HEK293 (cell line): ENCODE data around the gene EMC9.

Experiments
- CTCF ChIA-PET: fragments of 350-600 bp; formaldehyde crosslinking; extraction: SDS; loops from one replicate; lab custom pipeline; 2021; ENCODE audit warnings: antibody characterized with exemption; lab: Yijun Ruan, JAX
- POLR2A ChIA-PET: fragments of 300-600 bp; formaldehyde crosslinking; extraction: SDS; loops from one replicate; lab custom pipeline; 2020; ENCODE audit warnings: antibody characterized with exemption, inconsistent platforms; lab: Yijun Ruan, JAX
- H3K27ac ChIP-seq: fragments of 200-500 bp; sonication (Bioruptor generic); 2 replicates; pipeline ENCODE4 v1.5.1; 2014; ENCODE audit warnings: low read depth, low read length, control low read depth, inconsistent platforms; ENCODE audit errors: extremely low read depth
- H3K36me3 ChIP-seq, 2 experiments: fragments of 200-500 bp in 1 of 2; sonication (Bioruptor generic) in 1 of 2; 1 replicate in 1 of 2; 2 replicates in 1 of 2; pipeline ENCODE4 v1.5.1; 2014 to 2017; ENCODE audit warnings: inconsistent platforms in 2 of 2, low read length in 2 of 2; ENCODE audit not compliant: control insufficient read depth in 2 of 2, insufficient read depth in 1 of 2
- H3K4me1 ChIP-seq: fragments of 200-500 bp; sonication (Bioruptor generic); 2 replicates; pipeline ENCODE4 v1.5.1; 2014; ENCODE audit warnings: mild to moderate bottlenecking, low read length, inconsistent platforms; ENCODE audit not compliant: control insufficient read depth, insufficient read depth
- H3K4me3 ChIP-seq: 2 replicates; pipeline ENCODE4 v1.5.1; 2011; ENCODE audit warnings: low read depth, mild to moderate bottlenecking, control low read depth, low read length, moderate library complexity
- H3K9me3 ChIP-seq: fragments of 200-500 bp; sonication (Bioruptor generic); 2 replicates; pipeline ENCODE4 v1.5.1; 2014; ENCODE audit warnings: low read depth, low read length, inconsistent platforms; ENCODE audit not compliant: control insufficient read depth, insufficient read depth
- BCL11A ChIP-seq: fragments of 450-650 bp; formaldehyde crosslinking; IDR thresholded peaks from 2 replicates; pipeline ENCODE4 v1.5.1; 2016; ENCODE audit warnings: low read depth, missing biosample characterization, missing genetic modification characterization
- FEZF1 ChIP-seq: fragments of 450-650 bp; formaldehyde crosslinking; IDR thresholded peaks from 2 replicates; pipeline ENCODE4 v1.5.1; 2016; ENCODE audit warnings: missing biosample characterization, missing genetic modification characterization
- GFI1B ChIP-seq: fragments of 450-650 bp; formaldehyde crosslinking; IDR thresholded peaks from 2 replicates; pipeline ENCODE4 v1.5.1; 2016; ENCODE audit warnings: missing biosample characterization, missing genetic modification characterization
- HOXC10 ChIP-seq: sonication (generic); formaldehyde crosslinking; IDR thresholded peaks from 2 replicates; pipeline ENCODE4 v1.8.1; 2023; ENCODE audit warnings: mild to moderate bottlenecking, missing genetic modification reagents
- KLF8 ChIP-seq: fragments of 450-650 bp; formaldehyde crosslinking; IDR thresholded peaks from 2 replicates; pipeline ENCODE4 v1.5.1; 2016; ENCODE audit warnings: missing biosample characterization, missing genetic modification characterization
- OSR2 ChIP-seq: fragments of 450-650 bp; formaldehyde crosslinking; IDR thresholded peaks from 2 replicates; pipeline ENCODE4 v1.5.1; 2016; ENCODE audit warnings: missing biosample characterization, missing genetic modification characterization
- OVOL3 ChIP-seq: fragments of 450-650 bp; formaldehyde crosslinking; IDR thresholded peaks from 2 replicates; pipeline ENCODE4 v1.5.1; 2016; ENCODE audit warnings: missing biosample characterization, missing genetic modification characterization
- REPIN1 ChIP-seq: fragments of 450-650 bp; formaldehyde crosslinking; IDR thresholded peaks from 2 replicates; pipeline ENCODE4 v1.5.1; 2017; ENCODE audit warnings: missing biosample characterization, missing genetic modification characterization, low read depth
- SP7 ChIP-seq: fragments of 450-650 bp; formaldehyde crosslinking; IDR thresholded peaks from 2 replicates; pipeline ENCODE4 v1.5.1; 2016; ENCODE audit warnings: missing biosample characterization, missing genetic modification characterization
- ZNF157 ChIP-seq: fragments of 450-650 bp; formaldehyde crosslinking; IDR thresholded peaks from 2 replicates; pipeline ENCODE4 v1.5.1; 2016; ENCODE audit warnings: missing biosample characterization, missing genetic modification characterization
- ZNF350 ChIP-seq: fragments of 450-650 bp; formaldehyde crosslinking; IDR thresholded peaks from 2 replicates; pipeline ENCODE4 v1.5.0; 2017; ENCODE audit warnings: missing biosample characterization, mild to moderate bottlenecking, missing genetic modification characterization
- ZNF48 ChIP-seq: fragments of 450-650 bp; formaldehyde crosslinking; IDR thresholded peaks from 2 replicates; pipeline ENCODE4 v1.5.1; 2016; ENCODE audit warnings: missing biosample characterization, missing genetic modification characterization
- ZNF621 ChIP-seq: fragments of 450-650 bp; formaldehyde crosslinking; IDR thresholded peaks from 2 replicates; pipeline ENCODE4 v1.5.1; 2017; ENCODE audit warnings: missing biosample characterization, missing genetic modification characterization
- ZNF707 ChIP-seq: fragments of 450-650 bp; formaldehyde crosslinking; IDR thresholded peaks from 2 replicates; pipeline ENCODE4 v1.5.1; 2016; ENCODE audit warnings: missing biosample characterization, missing genetic modification characterization
- ZSCAN16 ChIP-seq: fragments of 450-650 bp; formaldehyde crosslinking; IDR thresholded peaks from 2 replicates; pipeline ENCODE4 v1.5.1; 2016; ENCODE audit warnings: missing biosample characterization, missing genetic modification characterization
- ZXDB ChIP-seq: fragments of 450-650 bp; formaldehyde crosslinking; IDR thresholded peaks from 2 replicates; pipeline ENCODE4 v1.5.1; 2016; ENCODE audit warnings: missing biosample characterization, missing genetic modification characterization
- TF ChIP-seq, protein P1 (sequence below): IDR thresholded peaks from 2 replicates; pipeline ENCODE4 v1.6.1; 2011; ENCODE audit warnings: mild to moderate bottlenecking, low read depth, low read length, borderline replicate concordance
- TF ChIP-seq, protein P2 (sequence below): fragments of 450-650 bp; formaldehyde crosslinking; IDR thresholded peaks from 2 replicates; pipeline ENCODE4 v1.5.1; 2016; ENCODE audit warnings: missing biosample characterization, missing genetic modification characterization
- TF ChIP-seq, protein P3 (sequence below): fragments of 450-650 bp; formaldehyde crosslinking; IDR thresholded peaks from 2 replicates; pipeline ENCODE4 v1.5.1; 2016; ENCODE audit warnings: missing biosample characterization, missing genetic modification characterization
- TF ChIP-seq, protein P4 (sequence below): fragments of 450-650 bp; formaldehyde crosslinking; IDR thresholded peaks from 2 replicates; pipeline ENCODE4 v1.5.1; 2017; ENCODE audit warnings: missing biosample characterization, missing genetic modification characterization
- TF ChIP-seq, protein P5 (sequence below): fragments of 450-650 bp; formaldehyde crosslinking; IDR thresholded peaks from 2 replicates; pipeline ENCODE4 v1.5.1; 2017; ENCODE audit warnings: missing biosample characterization, missing genetic modification characterization
- TF ChIP-seq, protein P6 (sequence below): fragments of 450-650 bp; formaldehyde crosslinking; IDR thresholded peaks from 2 replicates; pipeline ENCODE4 v1.5.1; 2016; ENCODE audit warnings: missing biosample characterization, missing genetic modification characterization
- TF ChIP-seq, protein P7 (sequence below): fragments of 450-650 bp; formaldehyde crosslinking; IDR thresholded peaks from 2 replicates; pipeline ENCODE4 v1.5.1; 2016; ENCODE audit warnings: missing biosample characterization, missing genetic modification characterization

Gene EMC9

DNA sequence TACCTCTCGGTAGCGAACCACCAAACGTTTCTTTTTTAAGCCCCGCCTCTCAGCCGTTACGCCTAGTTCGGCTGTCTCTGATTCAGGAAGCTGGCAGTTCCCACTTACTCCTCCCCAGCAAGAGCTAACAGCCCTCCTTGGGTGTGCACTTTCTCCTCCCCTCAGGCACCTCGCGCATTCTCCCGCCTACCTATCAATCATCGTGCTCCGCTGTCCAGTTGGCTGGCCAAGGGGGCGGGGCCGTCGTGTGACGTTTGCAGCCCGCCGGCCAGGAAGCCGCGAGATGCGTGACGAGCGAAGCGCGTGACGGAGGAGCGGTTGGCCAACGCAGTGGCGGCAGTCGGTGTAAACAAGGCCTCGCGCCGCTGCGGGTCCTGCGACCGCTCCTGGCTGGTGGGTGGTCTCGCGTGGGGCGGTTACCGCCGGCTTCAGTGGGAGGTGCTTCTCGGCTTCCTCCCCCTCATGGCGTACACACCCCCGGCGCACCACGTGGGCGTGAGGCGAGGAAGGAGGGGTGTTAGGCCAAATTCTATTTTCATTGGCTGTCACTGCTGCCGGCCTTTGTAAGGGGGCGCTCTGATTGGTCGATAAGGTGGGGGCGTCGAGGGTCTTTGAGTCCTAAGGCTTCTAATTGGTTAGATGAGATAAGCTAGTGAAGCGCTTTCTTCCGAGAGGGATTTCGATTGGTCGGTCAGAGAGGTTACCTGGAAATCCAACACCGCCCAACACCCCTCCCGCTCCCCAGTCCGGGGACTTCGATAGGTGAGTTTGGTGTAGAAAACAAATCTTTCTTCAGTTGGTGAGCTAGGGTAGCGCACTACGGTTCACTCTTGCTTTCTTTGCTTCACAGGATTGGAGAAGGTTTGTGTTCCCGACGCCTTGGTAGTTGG is 26.6 kb downstream of the EMC9 start, which contains the start of the genes DCAF11 and NRL (continued):
- TF ChIP-seq, protein P1, sequence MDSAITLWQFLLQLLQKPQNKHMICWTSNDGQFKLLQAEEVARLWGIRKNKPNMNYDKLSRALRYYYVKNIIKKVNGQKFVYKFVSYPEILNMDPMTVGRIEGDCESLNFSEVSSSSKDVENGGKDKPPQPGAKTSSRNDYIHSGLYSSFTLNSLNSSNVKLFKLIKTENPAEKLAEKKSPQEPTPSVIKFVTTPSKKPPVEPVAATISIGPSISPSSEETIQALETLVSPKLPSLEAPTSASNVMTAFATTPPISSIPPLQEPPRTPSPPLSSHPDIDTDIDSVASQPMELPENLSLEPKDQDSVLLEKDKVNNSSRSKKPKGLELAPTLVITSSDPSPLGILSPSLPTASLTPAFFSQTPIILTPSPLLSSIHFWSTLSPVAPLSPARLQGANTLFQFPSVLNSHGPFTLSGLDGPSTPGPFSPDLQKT: no peak
- TF ChIP-seq ZNF621 (tag by site-specific recombination) (no peak), BCL11A (tag by site-specific recombination) (no peak), SP7 (tag by site-specific recombination) (peak; percentile 59), REPIN1 (tag by site-specific recombination) (no peak), HOXC10 (peak; percentile 98), ZXDB (tag by site-specific recombination) (0 out of 2 replicates have a peak, but pooled peaks have one; percentile 11), ZNF707 (tag by site-specific recombination) (no peak), ZNF157 (tag by site-specific recombination) (no peak)
- TF ChIP-seq, protein P2, sequence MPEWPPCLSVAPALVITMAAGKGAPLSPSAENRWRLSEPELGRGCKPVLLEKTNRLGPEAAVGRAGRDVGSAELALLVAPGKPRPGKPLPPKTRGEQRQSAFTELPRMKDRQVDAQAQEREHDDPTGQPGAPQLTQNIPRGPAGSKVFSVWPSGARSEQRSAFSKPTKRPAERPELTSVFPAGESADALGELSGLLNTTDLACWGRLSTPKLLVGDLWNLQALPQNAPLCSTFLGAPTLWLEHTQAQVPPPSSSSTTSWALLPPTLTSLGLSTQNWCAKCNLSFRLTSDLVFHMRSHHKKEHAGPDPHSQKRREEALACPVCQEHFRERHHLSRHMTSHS (tag by site-specific recombination): no peak
- TF ChIP-seq, protein P3, sequence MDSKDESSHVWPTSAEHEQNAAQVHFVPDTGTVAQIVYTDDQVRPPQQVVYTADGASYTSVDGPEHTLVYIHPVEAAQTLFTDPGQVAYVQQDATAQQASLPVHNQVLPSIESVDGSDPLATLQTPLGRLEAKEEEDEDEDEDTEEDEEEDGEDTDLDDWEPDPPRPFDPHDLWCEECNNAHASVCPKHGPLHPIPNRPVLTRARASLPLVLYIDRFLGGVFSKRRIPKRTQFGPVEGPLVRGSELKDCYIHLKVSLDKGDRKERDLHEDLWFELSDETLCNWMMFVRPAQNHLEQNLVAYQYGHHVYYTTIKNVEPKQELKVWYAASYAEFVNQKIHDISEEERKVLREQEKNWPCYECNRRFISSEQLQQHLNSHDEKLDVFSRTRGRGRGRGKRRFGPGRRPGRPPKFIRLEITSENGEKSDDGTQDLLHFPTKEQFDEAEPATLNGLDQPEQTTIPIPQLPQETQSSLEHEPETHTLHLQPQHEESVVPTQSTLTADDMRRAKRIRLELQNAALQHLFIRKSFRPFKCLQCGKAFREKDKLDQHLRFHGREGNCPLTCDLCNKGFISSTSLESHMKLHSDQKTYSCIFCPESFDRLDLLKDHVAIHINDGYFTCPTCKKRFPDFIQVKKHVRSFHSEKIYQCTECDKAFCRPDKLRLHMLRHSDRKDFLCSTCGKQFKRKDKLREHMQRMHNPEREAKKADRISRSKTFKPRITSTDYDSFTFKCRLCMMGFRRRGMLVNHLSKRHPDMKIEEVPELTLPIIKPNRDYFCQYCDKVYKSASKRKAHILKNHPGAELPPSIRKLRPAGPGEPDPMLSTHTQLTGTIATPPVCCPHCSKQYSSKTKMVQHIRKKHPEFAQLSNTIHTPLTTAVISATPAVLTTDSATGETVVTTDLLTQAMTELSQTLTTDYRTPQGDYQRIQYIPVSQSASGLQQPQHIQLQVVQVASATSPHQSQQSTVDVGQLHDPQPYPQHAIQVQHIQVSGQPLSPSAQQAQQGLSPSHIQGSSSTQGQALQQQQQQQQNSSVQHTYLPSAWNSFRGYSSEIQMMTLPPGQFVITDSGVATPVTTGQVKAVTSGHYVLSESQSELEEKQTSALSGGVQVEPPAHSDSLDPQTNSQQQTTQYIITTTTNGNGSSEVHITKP: peak; percentile 92

DNA sequence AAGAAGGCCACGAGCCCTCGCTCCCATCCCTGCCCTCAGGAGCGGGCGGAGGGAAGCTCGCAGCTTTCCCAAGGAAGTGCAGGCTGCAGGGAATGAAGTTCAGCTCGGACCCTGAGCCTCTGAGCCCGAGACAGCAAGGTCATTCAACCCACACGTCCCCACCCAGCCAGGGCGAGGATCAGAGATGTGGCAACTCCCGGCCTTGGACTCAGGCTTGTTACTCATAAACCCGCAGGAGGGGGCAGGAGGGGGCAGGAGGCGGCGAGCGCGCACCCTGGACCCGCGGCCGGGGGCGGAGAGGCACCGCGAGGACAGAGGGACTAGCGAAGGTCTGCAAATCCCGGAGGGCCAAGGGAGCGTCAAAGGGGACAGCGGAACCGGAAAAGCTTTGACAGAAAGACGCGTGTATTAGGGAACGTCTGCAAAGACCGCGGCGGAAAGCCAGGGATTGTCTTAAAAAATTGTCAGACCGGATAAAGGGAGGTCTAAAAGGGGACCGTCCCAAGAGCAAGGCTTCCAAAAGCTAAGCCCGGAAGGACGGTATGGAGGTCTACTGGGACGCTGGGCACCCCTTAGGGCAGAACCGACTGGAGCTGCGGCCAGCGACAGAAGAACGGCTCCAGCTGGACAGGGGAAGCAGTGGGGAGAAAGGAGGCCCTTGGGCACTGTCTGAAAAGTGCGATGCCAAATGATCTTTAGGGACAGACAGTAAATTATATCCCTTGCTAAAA is 27.4 kb downstream of the EMC9 start:
- peak overlapping the region; percentile 94 for H3K27ac ChIP-seq
- peaks cover 0 to 27% of the 10 kb centered on the region in 2 experiments; a peak in 1 of 3 replicates for H3K36me3 ChIP-seq
- peak overlapping the region; percentile 98 for H3K4me3 ChIP-seq
- ChIA-PET POLR2A (interaction anchor here (0.6 to 8.3 kb wide), 29 partner anchors 9 to 793 kb away, joined by 3 to 163 read pairs (median 5); partner anchors contain the start of genes CHMP4A, CIDEB, EMC9 and IPO4), CTCF (interaction anchor here (0.6 to 2.4 kb wide), 8 partner anchors 19 to 128 kb away, joined by 3 to 13 read pairs (median 6); partner anchors contain the start of genes IRF9, PCK2, PSME1 and TINF2)
- H3K4me1 ChIP-seq: no peaks in the 10 kb centered on the region
- no peaks in the 10 kb centered on the region for H3K9me3 ChIP-seq
- TF ChIP-seq GFI1B: no peak
- TF ChIP-seq ZSCAN16 (tag by site-specific recombination): no peak
- no peak for TF ChIP-seq FEZF1 (tag by site-specific recombination)
- TF ChIP-seq KLF8 (tag by site-specific recombination): no peak
- TF ChIP-seq ZNF350 (tag by site-specific recombination): no peak
- no peak for TF ChIP-seq ZNF48 (tag by site-specific recombination)
- TF ChIP-seq, protein P4, sequence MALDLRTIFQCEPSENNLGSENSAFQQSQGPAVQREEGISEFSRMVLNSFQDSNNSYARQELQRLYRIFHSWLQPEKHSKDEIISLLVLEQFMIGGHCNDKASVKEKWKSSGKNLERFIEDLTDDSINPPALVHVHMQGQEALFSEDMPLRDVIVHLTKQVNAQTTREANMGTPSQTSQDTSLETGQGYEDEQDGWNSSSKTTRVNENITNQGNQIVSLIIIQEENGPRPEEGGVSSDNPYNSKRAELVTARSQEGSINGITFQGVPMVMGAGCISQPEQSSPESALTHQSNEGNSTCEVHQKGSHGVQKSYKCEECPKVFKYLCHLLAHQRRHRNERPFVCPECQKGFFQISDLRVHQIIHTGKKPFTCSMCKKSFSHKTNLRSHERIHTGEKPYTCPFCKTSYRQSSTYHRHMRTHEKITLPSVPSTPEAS (tag by site-specific recombination): no peak
- TF ChIP-seq, protein P5, sequence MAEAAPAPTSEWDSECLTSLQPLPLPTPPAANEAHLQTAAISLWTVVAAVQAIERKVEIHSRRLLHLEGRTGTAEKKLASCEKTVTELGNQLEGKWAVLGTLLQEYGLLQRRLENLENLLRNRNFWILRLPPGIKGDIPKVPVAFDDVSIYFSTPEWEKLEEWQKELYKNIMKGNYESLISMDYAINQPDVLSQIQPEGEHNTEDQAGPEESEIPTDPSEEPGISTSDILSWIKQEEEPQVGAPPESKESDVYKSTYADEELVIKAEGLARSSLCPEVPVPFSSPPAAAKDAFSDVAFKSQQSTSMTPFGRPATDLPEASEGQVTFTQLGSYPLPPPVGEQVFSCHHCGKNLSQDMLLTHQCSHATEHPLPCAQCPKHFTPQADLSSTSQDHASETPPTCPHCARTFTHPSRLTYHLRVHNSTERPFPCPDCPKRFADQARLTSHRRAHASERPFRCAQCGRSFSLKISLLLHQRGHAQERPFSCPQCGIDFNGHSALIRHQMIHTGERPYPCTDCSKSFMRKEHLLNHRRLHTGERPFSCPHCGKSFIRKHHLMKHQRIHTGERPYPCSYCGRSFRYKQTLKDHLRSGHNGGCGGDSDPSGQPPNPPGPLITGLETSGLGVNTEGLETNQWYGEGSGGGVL: peak; percentile 99
- TF ChIP-seq, protein P6, sequence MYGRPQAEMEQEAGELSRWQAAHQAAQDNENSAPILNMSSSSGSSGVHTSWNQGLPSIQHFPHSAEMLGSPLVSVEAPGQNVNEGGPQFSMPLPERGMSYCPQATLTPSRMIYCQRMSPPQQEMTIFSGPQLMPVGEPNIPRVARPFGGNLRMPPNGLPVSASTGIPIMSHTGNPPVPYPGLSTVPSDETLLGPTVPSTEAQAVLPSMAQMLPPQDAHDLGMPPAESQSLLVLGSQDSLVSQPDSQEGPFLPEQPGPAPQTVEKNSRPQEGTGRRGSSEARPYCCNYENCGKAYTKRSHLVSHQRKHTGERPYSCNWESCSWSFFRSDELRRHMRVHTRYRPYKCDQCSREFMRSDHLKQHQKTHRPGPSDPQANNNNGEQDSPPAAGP (tag by site-specific recombination): peak; percentile 67; the same call in 1 of the 2 replicates
- TF ChIP-seq OSR2: no peak
- TF ChIP-seq, protein P7, sequence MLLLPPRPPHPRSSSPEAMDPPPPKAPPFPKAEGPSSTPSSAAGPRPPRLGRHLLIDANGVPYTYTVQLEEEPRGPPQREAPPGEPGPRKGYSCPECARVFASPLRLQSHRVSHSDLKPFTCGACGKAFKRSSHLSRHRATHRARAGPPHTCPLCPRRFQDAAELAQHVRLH: peak; percentile 52; the same call in 1 of the 2 replicates
- TF ChIP-seq ZXDB (tag by site-specific recombination): peak; percentile 79
- no peak for TF ChIP-seq OVOL3 (tag by site-specific recombination)
